Activated T-cell treated with anti-CD3 and anti-CD28 coated beads for 24 hours (primary cell): ENCODE data around the gene MMP17.
"Not testable (repeated sequence)": the region's sequence is repeated elsewhere in the genome, so short reads cannot be mapped to it uniquely, and the experiment has no call there.

Experiments used
- DNase-seq: peaks from one replicate; pipeline ENCODE4 v3.0.0-alpha.2; 2020; ENCODE audit warnings: low read depth

Gene MMP17

DNA sequence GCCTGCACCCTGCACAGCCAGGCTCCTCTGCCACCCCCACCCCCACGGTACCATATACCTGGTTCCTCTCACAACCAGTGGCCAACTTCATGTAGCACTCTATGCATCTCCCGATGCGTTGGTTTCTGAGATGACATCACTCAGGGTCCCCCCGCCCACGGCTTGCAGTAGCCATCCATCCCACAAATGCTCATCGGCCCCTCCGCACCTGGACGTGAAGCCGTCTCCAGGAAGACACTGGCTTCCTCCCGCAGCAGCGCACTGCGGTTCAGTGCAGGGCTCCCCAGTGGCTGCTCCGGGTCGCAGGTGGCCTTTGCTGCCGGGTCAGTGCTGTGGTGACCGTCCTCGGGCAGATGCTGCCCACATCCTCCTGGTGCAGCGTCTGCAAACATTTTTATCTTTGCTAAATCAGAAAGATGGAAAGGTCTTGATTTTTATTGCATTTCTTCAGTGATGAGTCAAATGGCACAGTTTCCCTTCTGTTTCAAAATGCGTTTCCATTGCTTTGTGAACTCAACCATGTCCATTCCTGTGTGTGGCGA lies 27.5 kb upstream of the MMP17 start:
- DNase-seq, result no peak

- DNase-seq, result no peak
Measured at GRCh38 chr12:131801254-131801866, 26.8 kb upstream of the MMP17 start.

DNA sequence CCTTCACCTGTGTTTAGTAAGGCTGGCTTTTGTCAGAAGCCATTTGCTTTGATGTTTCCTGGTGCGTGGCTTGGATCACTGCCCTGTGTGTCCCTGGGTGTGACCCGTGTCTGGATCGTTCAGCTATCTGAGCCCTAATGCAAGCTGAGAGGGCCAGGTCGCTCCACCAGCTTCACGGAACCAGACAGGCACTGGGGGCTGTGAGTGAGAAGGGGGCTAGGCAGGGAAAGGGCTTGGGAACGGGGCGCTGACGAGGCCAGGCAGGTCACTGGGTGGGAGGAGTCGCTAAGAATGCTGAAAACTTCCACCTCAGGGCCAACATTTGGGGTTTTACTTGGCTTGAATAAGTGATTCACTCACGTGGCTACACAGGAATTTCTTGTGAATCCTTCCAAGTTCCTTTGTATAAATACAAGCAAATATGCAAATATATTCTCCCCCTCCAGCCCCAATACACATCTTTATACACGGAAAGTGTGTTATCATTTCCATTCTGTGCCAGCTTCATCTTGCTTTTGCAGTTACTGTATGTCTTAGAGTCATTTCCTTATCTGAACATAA lies 24.2 kb upstream of the MMP17 start:
- no peak for DNase-seq

- DNase-seq, result no peak
Measured at GRCh38 chr12:131805421-131805820, 22.8 kb upstream of the MMP17 start.

GRCh38 chr12:131806674-131807073 lies 21.5 kb upstream of the MMP17 start:
- no peak for DNase-seq

GRCh38 chr12:131808744-131809371 lies 19.3 kb upstream of the MMP17 start:
- no peak for DNase-seq

DNA sequence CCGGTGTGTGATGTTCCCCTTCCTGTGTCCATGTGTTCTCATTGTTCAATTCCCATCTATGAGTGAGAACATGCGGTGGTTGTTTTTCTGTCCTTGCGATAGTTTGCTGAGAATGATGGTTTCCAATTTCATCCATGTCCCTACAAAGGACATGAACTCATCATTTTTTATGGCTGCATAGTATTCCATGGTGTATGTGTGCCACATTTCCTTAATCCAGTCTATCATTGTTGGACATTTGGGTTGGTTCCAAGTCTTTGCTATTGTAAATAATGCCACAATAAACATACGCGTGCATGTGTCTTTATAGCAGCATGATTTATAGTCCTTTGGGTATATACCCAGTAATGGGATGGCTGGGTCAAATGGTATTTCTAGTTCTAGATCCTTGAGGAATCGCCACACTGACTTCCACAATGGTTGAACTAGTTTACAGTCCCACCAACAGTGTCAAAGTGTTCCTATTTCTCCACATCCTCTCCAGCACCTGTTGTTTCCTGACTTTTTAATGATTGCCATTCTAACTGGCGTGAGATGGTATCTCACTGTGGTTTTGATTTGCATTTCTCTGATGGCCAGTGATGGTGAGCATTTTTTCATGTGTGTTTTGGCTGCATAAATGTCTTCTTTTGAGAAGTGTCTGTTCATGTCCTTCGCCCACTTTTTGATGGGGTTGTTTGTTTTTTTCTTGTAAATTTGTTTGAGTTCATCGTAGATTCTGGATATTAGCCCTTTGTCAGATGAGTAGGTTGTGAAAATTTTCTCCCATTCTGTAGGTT lies 18.5 kb upstream of the MMP17 start:
- DNase-seq, result not testable (repeated sequence)

DNA sequence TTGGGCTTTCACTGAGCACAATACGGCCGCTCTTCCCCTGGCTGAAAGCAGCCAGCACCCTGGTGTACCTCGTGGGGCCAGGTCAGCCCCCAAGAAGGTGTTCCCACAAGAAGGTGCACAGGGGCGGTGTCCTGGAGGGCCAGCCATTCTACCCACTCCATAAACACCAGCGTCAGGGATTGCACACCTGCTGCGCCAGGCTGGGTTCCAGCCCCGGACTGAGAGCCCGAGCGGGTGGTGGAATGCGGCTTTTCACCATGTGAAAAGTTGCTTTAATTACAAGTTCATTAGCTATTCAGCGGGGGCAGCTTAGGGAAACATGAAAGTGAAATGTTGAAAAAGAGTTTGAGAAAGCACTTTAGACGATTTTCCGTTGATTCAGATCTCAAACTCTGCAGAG lies 17.5 kb upstream of the MMP17 start:
- no peak for DNase-seq

DNA sequence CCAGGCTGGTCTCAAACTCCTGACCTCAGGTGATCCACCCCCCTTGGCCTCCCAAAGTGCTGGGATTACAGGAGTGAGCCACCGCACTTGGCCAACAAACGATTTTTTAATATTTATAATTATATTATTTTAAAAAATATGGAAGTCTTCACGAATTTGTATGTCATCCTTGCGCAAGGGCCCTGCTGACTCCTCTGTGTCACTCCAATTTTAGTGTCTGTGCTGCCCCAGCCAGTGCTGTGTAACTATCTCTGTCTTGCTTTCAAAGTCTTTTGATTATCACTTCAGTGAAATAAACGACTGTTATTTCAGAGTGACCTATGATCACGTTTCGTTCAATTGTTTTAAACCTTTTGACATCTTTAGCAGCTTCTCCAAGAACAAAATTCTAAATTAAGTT lies 13.1 kb upstream of the MMP17 start:
- no peak for DNase-seq

GRCh38 chr12:131816495-131816894 lies 11.7 kb upstream of the MMP17 start:
- DNase-seq, result no peak

DNA sequence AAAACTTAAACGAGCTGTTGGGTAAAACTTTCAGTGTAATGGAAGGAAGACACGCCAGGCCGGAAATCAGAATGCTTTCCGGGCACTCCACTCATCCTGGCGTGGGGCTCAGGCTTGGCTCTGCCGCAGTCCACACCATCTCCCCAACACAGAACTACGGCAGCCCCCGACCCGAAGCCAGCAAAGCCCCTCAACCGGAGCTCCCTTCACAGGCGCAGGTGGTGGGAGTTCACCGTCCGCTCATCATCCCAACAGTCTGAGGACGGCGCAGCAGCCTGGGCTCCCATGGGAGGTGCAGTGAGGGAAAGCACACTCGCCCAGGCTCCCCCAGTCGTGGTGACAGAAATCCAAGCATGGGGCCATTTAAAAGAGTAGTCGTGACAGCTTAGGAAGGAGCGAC lies 11.0 kb upstream of the MMP17 start:
- no peak for DNase-seq

DNA sequence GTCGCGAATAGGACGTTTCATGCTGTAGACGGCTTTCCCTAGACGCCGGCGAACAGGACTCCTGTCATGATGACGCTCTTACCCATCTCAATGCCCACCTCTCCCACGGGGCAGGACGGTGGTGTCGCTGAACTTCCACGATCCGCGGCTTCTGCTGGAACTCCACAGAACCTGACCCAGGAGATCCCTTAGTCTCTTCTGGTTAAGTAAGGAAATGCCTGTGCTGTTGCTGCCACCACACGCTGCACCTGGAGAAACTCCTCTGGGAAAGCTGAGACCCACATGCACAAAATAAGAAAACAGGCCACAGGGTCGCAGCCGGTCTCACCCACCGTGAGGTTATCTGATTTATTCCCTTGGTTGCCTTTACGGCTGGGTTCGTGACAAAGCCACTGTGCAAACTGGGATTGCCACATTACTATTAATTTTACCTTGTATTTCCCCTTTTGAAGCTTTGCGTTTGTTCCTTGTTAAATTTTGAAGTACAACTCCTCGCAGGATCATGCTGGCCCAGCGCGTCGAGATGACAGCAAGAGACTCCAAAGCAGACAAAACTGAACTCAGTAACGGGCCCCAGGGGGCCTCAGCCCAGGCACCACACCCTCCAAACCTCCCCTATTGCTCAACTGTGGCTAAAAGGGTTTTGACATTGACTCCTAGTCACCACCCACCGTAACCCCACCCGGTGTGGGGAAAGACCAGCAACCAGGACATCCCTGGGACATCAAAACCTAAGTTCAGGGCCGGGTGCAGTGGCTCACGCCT lies 9.2 kb upstream of the MMP17 start:
- no peak for DNase-seq

DNA sequence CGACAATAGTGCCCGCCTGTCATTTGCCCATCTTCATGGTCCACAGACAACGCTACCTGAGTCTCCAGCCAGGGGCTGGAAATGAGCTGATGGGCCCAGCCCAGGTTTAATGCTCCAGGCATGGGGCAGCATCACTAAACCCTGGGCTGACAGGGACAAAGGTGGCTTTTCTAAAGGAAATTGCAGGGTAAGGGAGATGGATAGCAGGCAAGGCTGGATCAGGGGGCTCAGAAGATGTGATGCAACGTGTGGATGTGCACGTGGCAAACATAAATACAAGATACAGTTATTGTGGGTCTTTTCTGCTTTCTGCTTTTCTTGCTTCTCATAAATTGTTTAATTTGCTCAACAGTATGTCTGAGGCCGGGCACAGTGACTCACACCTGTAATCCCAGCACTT lies 3.7 kb upstream of the MMP17 start:
- DNase-seq, result no peak

DNA sequence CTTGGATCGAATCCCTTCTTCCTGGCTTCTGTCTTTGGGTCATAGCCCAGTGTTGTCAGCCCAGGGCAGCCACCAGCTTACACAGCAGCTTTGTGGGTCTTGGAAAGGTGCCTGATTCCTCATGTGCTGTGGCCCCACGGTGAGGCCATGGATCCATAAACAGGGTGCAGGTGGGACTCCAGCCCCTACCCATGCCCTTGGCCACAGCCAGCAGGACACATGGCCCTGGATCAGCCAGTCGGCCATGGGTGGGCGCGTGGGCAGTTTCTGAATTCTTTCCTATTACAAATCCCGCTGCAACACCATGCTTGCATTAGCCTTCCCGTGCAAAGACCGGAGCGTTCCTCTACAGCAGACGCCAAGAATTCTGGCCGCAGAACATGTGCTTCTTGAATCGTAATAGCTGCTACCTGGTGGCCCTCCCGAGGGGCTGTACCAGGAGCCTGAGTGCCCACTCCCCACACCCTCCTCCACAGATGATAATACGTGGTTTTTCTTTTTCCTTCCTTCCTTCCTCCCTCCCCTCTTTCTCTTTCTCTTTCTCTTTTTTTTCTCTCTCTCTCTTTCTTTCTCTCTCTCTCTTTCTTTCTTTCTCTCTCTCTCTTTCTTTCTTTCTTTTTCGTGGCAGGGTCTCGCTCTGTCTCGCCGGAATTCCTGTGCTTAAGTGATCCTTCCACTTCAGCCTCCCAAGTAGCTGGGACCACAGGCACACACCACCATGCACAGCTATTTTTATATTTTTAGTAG lies 2.9 kb upstream of the MMP17 start:
- DNase-seq, result no peak

GRCh38 chr12:131826097-131826928 lies 1.9 kb upstream of the MMP17 start:
- no peak for DNase-seq

- no peak for DNase-seq
Measured at GRCh38 chr12:131828671-131829355, 620 bp downstream of the MMP17 start.

DNA sequence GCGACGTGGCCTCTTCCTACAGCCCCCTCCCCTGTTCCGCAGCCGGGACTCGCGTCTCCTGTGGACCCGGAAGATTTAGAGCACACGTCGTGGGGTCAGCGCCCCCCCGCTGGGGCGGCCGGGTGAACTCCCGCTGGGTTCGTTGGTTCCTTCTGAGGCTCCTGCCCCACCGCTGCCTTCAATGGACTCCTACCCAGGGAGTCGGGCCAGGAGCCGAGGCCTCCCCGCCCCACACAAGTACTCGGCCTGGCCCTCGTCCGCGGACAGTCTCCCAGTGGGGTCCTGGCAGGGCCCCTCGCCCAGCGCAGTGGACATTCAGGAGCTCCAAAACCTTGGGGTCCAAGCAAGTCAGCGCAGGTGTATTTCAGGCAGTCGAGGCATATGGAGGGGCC lies 1.2 kb downstream of the MMP17 start:
- no peak for DNase-seq

DNA sequence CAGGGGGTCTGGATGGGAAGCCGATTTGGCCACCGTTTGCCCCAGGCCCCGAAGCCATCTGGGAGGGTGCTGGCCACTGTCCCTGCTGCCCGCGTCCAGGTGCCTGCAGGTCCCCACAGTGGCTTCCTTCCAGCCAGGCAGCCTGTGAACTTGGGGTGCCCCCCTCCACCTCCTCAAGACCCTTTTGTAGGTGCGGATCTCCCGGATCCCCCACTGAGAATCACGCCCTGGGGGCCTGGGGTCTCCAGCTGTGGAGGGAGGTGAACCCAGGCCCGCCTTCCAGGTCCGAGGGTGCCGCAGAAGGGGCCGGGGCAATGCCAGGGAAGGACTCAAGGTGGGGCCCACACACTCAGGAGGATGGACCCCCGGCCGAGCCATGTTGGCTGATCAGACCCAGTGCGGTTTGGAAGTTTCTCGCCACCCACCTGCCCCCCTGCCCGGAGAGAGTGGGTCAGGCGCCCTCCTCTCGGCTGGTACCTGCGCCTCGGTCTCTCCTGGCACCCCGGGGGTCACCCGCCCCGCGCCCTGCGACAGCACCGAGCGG lies 1.7 kb downstream of the MMP17 start:
- DNase-seq, result no peak

GRCh38 chr12:131830335-131830913 lies 2.2 kb downstream of the MMP17 start:
- DNase-seq, result no peak
